ENCODE results near the gene OR2W1.

DNA sequence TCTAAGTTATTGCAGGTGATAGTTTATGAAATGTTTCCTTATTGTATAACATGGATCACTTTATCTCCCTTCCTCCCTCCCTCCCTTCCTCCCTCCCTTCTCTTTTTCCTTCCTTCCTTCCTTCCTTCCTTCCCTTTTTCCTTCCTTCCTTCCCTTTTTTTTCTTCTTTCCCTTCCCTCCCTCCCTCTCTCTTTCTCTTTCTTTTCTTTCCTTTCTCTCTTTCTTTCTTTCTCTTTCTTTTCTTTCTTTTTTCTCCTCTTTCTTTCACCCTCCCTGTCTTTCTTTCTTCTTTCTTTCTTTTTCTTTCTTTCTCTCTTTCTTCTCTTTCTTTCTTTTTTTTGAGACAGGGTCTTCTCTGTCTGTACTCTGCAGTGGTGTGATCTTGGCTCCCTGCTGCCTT lies 36.3 kb upstream of the OR2W1 start:
- no peak for TF ChIP-seq CTCF (IDR thresholded peaks at IDR 0.05)
- no peak for TF ChIP-seq POLR2AphosphoS5 (IDR thresholded peaks at IDR 0.05)
- TF ChIP-seq EP300 (IDR thresholded peaks at IDR 0.05; ENCODE audit: low read depth) = no peak
